GM12878 (cell line): ENCODE data around the gene POMT1. TPM values are rescaled to one million over a fixed set of nuclear protein-coding genes. Genes with fewer than 3 reads are reported as not detected.

Experiments
- ATAC-seq: fragments of 200-7000 bp; cut with Tn5 transposase; 3 replicates; pipeline ENCODE4 v1.9.1; 2020; ENCODE audit warnings: mild to moderate bottlenecking, moderate library complexity
- BruUV-seq: library from RNA; stranded (reverse); fragments of 400-500 nt; replicated peaks from 2 replicates; lab custom pipeline; 2021; lab: Mats Ljungman, UMichigan
- CTCF ChIA-PET: fragments of 300-600 bp; sonication (Branson Sonifier 250); formaldehyde crosslinking; extraction: SDS; loops from one replicate; lab custom pipeline; 2021; ENCODE audit warnings: inconsistent platforms; lab: Yijun Ruan, JAX
- POLR2A ChIA-PET: fragments of 350-600 bp; formaldehyde crosslinking; extraction: SDS; loops from one replicate; lab custom pipeline; 2021; ENCODE audit warnings: inconsistent platforms; lab: Charles Lee
- RAD21 ChIA-PET: fragments of 300-600 bp; sonication (Branson Sonifier 250); formaldehyde crosslinking; loops from one replicate; lab custom pipeline; 2023; ENCODE audit warnings: antibody characterized with exemption; ENCODE audit not compliant: unreplicated experiment; lab: Charles Lee
- SMC1A ChIA-PET: fragments of 300-600 bp; sonication (Branson Sonifier 250); formaldehyde crosslinking; loops from one replicate; lab custom pipeline; 2023; ENCODE audit not compliant: unreplicated experiment, uncharacterized antibody; lab: Charles Lee
- DNase-seq: peaks from one replicate; pipeline ENCODE4 v3.0.0-alpha.2; 2011; ENCODE audit warnings: low read depth, low spot score
- FAIRE-seq: peaks from 3 replicates; lab custom pipeline; 2011; peaks lifted over from hg19 to GRCh38; lab: Jason Lieb, UNC
- H2AFZ ChIP-seq: 2 replicates; pipeline ENCODE4 v1.6.0; 2011; ENCODE audit warnings: low read depth, low read length, control low read depth; ENCODE audit not compliant: control insufficient read depth
- H3K27ac ChIP-seq: 2 replicates; pipeline ENCODE4 v1.5.1; 2011; ENCODE audit warnings: control low read depth; ENCODE audit not compliant: control insufficient read depth, insufficient read depth
- H3K27me3 ChIP-seq, 2 experiments: replicated peaks in 1 of 2; 2 replicates each; pipeline versions ENCODE4 v1.6.0 to v1.6.1; 2011; ENCODE audit warnings: low read length in 1 of 2; ENCODE audit not compliant: control insufficient read depth in 2 of 2, insufficient read depth in 2 of 2
- H3K36me3 ChIP-seq, 2 experiments: 2 replicates each; pipeline ENCODE4 v1.5.1; 2011; ENCODE audit warnings: low read length in 1 of 2; ENCODE audit not compliant: control insufficient read depth in 2 of 2, insufficient read depth in 2 of 2
- H3K4me1 ChIP-seq: 2 replicates; pipeline ENCODE4 v1.6.1; 2011; ENCODE audit warnings: mild to moderate bottlenecking, low read length, moderate library complexity, mixed read lengths; ENCODE audit not compliant: control insufficient read depth, insufficient read depth
- H3K4me2 ChIP-seq: 2 replicates; pipeline ENCODE4 v1.6.0; 2011; ENCODE audit warnings: control low read depth; ENCODE audit not compliant: control insufficient read depth, insufficient read depth
- H3K4me3 ChIP-seq: fragments of 200-600 bp; sonication (generic); 2 replicates; pipeline ENCODE4 v1.5.1; 2016
- H3K79me2 ChIP-seq: 2 replicates; pipeline ENCODE4 v1.6.0; 2011; ENCODE audit warnings: low read length; ENCODE audit not compliant: control insufficient read depth, insufficient read depth
- H3K9ac ChIP-seq: 2 replicates; pipeline ENCODE4 v1.8.0; 2011; ENCODE audit warnings: low read length, control low read depth, mixed read lengths; ENCODE audit not compliant: control insufficient read depth, insufficient read depth
- H3K9me3 ChIP-seq: replicated peaks from 3 replicates; pipeline ENCODE4 v1.5.1; 2011; ENCODE audit warnings: mild to moderate bottlenecking, low read length; ENCODE audit not compliant: control insufficient read depth, insufficient read depth
- H4K20me1 ChIP-seq: 2 replicates; pipeline ENCODE4 v1.6.0; 2011; ENCODE audit not compliant: control insufficient read depth, insufficient read depth
- CBX5 ChIP-seq: sonication (generic); IDR thresholded peaks from 2 replicates; pipeline ENCODE4 v1.6.1; 2016; ENCODE audit warnings: low read depth, moderate library complexity, mild to moderate bottlenecking, inconsistent platforms
- E2F4 ChIP-seq: IDR thresholded peaks from 2 replicates; pipeline ENCODE4 v1.6.1; 2012; ENCODE audit warnings: low read depth, low read length, improper control_type of control experiment
- ESRRA ChIP-seq: IDR thresholded peaks from 2 replicates; pipeline ENCODE4 v1.6.1; 2012; ENCODE audit warnings: mild to moderate bottlenecking, low read length, improper control_type of control experiment
- MEF2A ChIP-seq: IDR thresholded peaks from 2 replicates; pipeline ENCODE4 v1.6.1; 2011; ENCODE audit warnings: low read depth, mild to moderate bottlenecking, low read length, moderate library complexity; ENCODE audit not compliant: insufficient read depth
- SUPT20H ChIP-seq: IDR thresholded peaks from 2 replicates; pipeline ENCODE4 v1.6.1; 2011; ENCODE audit warnings: low read depth, mild to moderate bottlenecking, low read length, moderate library complexity, borderline replicate concordance; ENCODE audit not compliant: control insufficient read depth
- ZBTB11 ChIP-seq: fragments of 450-650 bp; formaldehyde crosslinking; IDR thresholded peaks from 2 replicates; pipeline ENCODE4 v1.5.0; 2022; ENCODE audit warnings: mild to moderate bottlenecking, missing genetic modification characterization
- ZNF592 ChIP-seq: fragments of 450-650 bp; IDR thresholded peaks from 2 replicates; pipeline ENCODE4 v1.6.1; 2017; ENCODE audit warnings: mild to moderate bottlenecking, moderate library complexity
- ZNF622 ChIP-seq: fragments of 450-650 bp; IDR thresholded peaks from 2 replicates; pipeline ENCODE4 v1.6.1; 2017; ENCODE audit warnings: mild to moderate bottlenecking, inconsistent platforms
- ZNF687 ChIP-seq: fragments of 450-650 bp; IDR thresholded peaks from 2 replicates; pipeline ENCODE4 v1.6.1; 2017; ENCODE audit warnings: mild to moderate bottlenecking, moderate library complexity
- WGBS: methylation state at CpG from one replicate; pipeline ENCODE4 v1.1.6; 2016; ENCODE audit warnings: low lambda C conversion rate; ENCODE audit not compliant: insufficient replicate concordance, insufficient coverage; ENCODE audit errors: missing lambda C conversion rate; 5-methylcytosine and 5-hydroxymethylcytosine counted together
- in situ Hi-C: fragments of 300-500 bp; cut with MboI; formaldehyde crosslinking; loops from 9 replicates; pipeline ENCODE4 v1.14.3; 2018; ENCODE audit warnings: mixed read lengths
- intact Hi-C: fragments of 100-400 bp; cut with micrococcal nuclease; formaldehyde crosslinking; loops from one replicate; pipeline ENCODE4 v1.14.2; 2022; ENCODE audit not compliant: unreplicated experiment
- polyA plus RNA-seq, 11 experiments: library from polyadenylated mRNA; depleted of rRNA in 4 of 11; unstranded in 6 of 11; stranded (reverse) in 5 of 11; fragments of >200 nt; fragmentation: Nextera tagmentation in 4 of 11; fragmentation: Illumina TruSeq in 1 of 11; extraction: Ambion mirVana in 4 of 11; extraction: Trizol in 1 of 11; gene quantifications; 1 replicate in 1 of 11; 2 replicates in 10 of 11; pipeline versions ENCODE4 v1.2.1 to v1.2.3, GENCODE V29; 2011 to 2016; ENCODE audit warnings: inconsistent platforms in 2 of 11, missing spikeins in 2 of 11, low read depth in 1 of 11
- total RNA-seq, 4 experiments: library from RNA; depleted of rRNA in 3 of 4; stranded (reverse); fragments of >200 nt in 3 of 4; fragmentation: Illumina TruSeq in 1 of 4; extraction: Trizol in 1 of 4; gene quantifications; 2 replicates each; pipeline versions ENCODE4 v1.2.1 to v1.2.3, GENCODE V29; 2013 to 2021

POMT1 gene
- total and polyA plus RNA-seq, 10 of the 15 experiments (the other 5 are each of a cell fraction or from before 2014, with no cell fraction given) = 1.2 to 19.2 (median 12.6) TPM

- no peak for TF ChIP-seq ZNF687
- TF ChIP-seq ESRRA = no peak
- TF ChIP-seq MEF2A = no peak
- no peak for TF ChIP-seq CBX5
Observed at GRCh38 chr9:131511880-131512279, 9.2 kb downstream of the POMT1 start (continued).

GRCh38 chr9:131513177-131513576 is 10.5 kb downstream of the POMT1 start:
- no peak overlapping the region for H3K4me3 ChIP-seq
- DNase-seq = no peak
- H3K36me3 ChIP-seq = peaks cover 7 to 20% of the 10 kb centered on the region in 2 experiments; a peak in 3 of 4 replicates
- no TSS peak for BruUV-seq
- H2AFZ ChIP-seq = no peak overlapping the region
- CTCF ChIA-PET = no interaction called here
- no peaks in the 10 kb centered on the region for H3K79me2 ChIP-seq
- no peaks in the 10 kb centered on the region for H4K20me1 ChIP-seq
- FAIRE-seq = no peak
- H3K9me3 ChIP-seq = no peaks in the 10 kb centered on the region
- H3K4me2 ChIP-seq = no peak overlapping the region
- H3K9ac ChIP-seq = no peak overlapping the region
- POLR2A ChIA-PET = no interaction called here
- ATAC-seq = no peak
- H3K27ac ChIP-seq = no peak overlapping the region
- 66% methylated on average over 15 of the region's 15 CpGs for WGBS
- intact Hi-C loops (no loop called here), in situ Hi-C loops (no loop called here)
- no peaks in the 10 kb centered on the region for H3K4me1 ChIP-seq
- no peaks in the 10 kb centered on the region for H3K27me3 ChIP-seq
- RAD21 ChIA-PET = no interaction called here
- SMC1A ChIA-PET = no interaction called here
- no peak for TF ChIP-seq SUPT20H
- TF ChIP-seq E2F4 = no peak
- no peak for TF ChIP-seq ZBTB11 (CRISPR knock-in tag)
- no peak for TF ChIP-seq ZNF592
- TF ChIP-seq ZNF622 = no peak
